ENCODE measurements around the gene PAK5.

PAK5 gene

GRCh38 chr20:9789131-9789530, 49.7 kb downstream of the PAK5 start:
- DNase-seq (ENCODE audit: low read depth) = no peak

GRCh38 chr20:9775176-9775575, 63.7 kb downstream of the PAK5 start:
- no peak for DNase-seq (ENCODE audit: low read depth)

GRCh38 chr20:9769954-9770353, 68.9 kb downstream of the PAK5 start:
- DNase-seq (ENCODE audit: low read depth) = no peak

- DNase-seq (ENCODE audit: low read depth) = no peak
Measured at GRCh38 chr20:9761476-9761875, 77.4 kb downstream of the PAK5 start.

GRCh38 chr20:9759392-9759791, 79.5 kb downstream of the PAK5 start:
- no peak for DNase-seq (ENCODE audit: low read depth)

GRCh38 chr20:9758752-9759151, 80.1 kb downstream of the PAK5 start:
- no peak for DNase-seq (ENCODE audit: low read depth)

GRCh38 chr20:9756660-9757059, 82.2 kb downstream of the PAK5 start:
- DNase-seq (ENCODE audit: low read depth) = no peak

GRCh38 chr20:9755301-9755700, 83.6 kb downstream of the PAK5 start:
- DNase-seq (ENCODE audit: low read depth) = no peak

- DNase-seq (ENCODE audit: low read depth) = no peak
Measured at GRCh38 chr20:9744551-9744950, 94.3 kb downstream of the PAK5 start.

- no peak for DNase-seq (ENCODE audit: low read depth)
Measured at GRCh38 chr20:9743871-9744270, 95.0 kb downstream of the PAK5 start.

- DNase-seq (ENCODE audit: low read depth) = no peak
Measured at GRCh38 chr20:9742821-9743220, 96.1 kb downstream of the PAK5 start.

- no peak for DNase-seq (ENCODE audit: low read depth)
Measured at GRCh38 chr20:9741996-9742395, 96.9 kb downstream of the PAK5 start.

GRCh38 chr20:9740486-9740885, 98.4 kb downstream of the PAK5 start:
- DNase-seq (ENCODE audit: low read depth) = no peak

GRCh38 chr20:9739991-9740390, 98.9 kb downstream of the PAK5 start:
- no peak for DNase-seq (ENCODE audit: low read depth)

GRCh38 chr20:9736373-9736772, 102.5 kb downstream of the PAK5 start:
- no peak for DNase-seq (ENCODE audit: low read depth)

- DNase-seq (ENCODE audit: low read depth) = no peak
Measured at GRCh38 chr20:9723501-9724202, 115.2 kb downstream of the PAK5 start.

GRCh38 chr20:9711872-9712271, 127.0 kb downstream of the PAK5 start:
- DNase-seq (ENCODE audit: low read depth) = no peak

GRCh38 chr20:9710685-9711084, 128.2 kb downstream of the PAK5 start:
- no peak for DNase-seq (ENCODE audit: low read depth)

GRCh38 chr20:9705722-9706476, 133.0 kb downstream of the PAK5 start:
- DNase-seq (ENCODE audit: low read depth) = no peak

- DNase-seq (ENCODE audit: low read depth) = no peak
Measured at GRCh38 chr20:9699181-9699580, 139.7 kb downstream of the PAK5 start.

- no peak for DNase-seq (ENCODE audit: low read depth)
Measured at GRCh38 chr20:9689041-9689440, 149.8 kb downstream of the PAK5 start.

GRCh38 chr20:9686866-9687265, 152.0 kb downstream of the PAK5 start:
- DNase-seq (ENCODE audit: low read depth) = no peak

GRCh38 chr20:9686455-9686854, 152.4 kb downstream of the PAK5 start:
- no peak for DNase-seq (ENCODE audit: low read depth)

GRCh38 chr20:9686001-9686400, 152.9 kb downstream of the PAK5 start:
- DNase-seq (ENCODE audit: low read depth) = no peak

Data from HS-5 (cell line).